Measurements from ENCODE around the gene ABHD18.

The ABHD18 gene

GRCh38 chr4:127985989-127986388, 20.8 kb downstream of the ABHD18 start:
- H2AFZ ChIP-seq (ENCODE audit: low read length) = no peak overlapping the region
- no peaks in the 10 kb centered on the region for H3K9me3 ChIP-seq (replicated peaks in 1 of 2; ENCODE audit: control insufficient read depth in 2 of 2, insufficient read depth in 1 of 2, low read depth in 1 of 2, low read length in 2 of 2)
- no peak overlapping the region for H2BK5ac ChIP-seq (ENCODE audit: low read length)
- no peaks in the 10 kb centered on the region for H3K4me1 ChIP-seq (ENCODE audit: control insufficient read depth in 2 of 2, insufficient read depth in 1 of 2, low read depth in 1 of 2, low read length in 2 of 2)
- H2BK120ac ChIP-seq (ENCODE audit: low read depth, low read length) = no peak overlapping the region
- H3K18ac ChIP-seq (ENCODE audit: low read length) = no peak overlapping the region
- no peak overlapping the region for H3K4ac ChIP-seq (ENCODE audit: low read length)
- H3K9ac ChIP-seq (ENCODE audit: low read depth, low read length, poor library complexity) = no peak overlapping the region
- no peaks in the 10 kb centered on the region for H3K27me3 ChIP-seq (ENCODE audit: control insufficient read depth in 3 of 3, insufficient read depth in 3 of 3, low read depth in 1 of 3, low read length in 3 of 3)
- H3K4me3 ChIP-seq (ENCODE audit: low read length in 2 of 2) = no peak overlapping the region
- no peaks in the 10 kb centered on the region for H3K79me1 ChIP-seq (ENCODE audit: low read depth, low read length)
- H2BK12ac ChIP-seq (ENCODE audit: low read length) = no peak overlapping the region
- no peak overlapping the region for H3K27ac ChIP-seq (replicated peaks; ENCODE audit: low read length)
- H2AK5ac ChIP-seq (ENCODE audit: low read depth, low read length) = no peak overlapping the region
- H3K36me3 ChIP-seq (replicated peaks in 1 of 2; ENCODE audit: control insufficient read depth in 2 of 2, insufficient read depth in 2 of 2, low read length in 2 of 2) = peaks cover 0 to 30% of the 10 kb centered on the region in 2 donors
- no peak overlapping the region for H4K8ac ChIP-seq (ENCODE audit: low read depth, low read length)
- no peak for DNase-seq (ENCODE audit: low spot score)
- no peak overlapping the region for H4K91ac ChIP-seq (ENCODE audit: low read depth, low read length, poor library complexity)
- no peak overlapping the region for H2BK15ac ChIP-seq (ENCODE audit: low read length)
- H3K23ac ChIP-seq (ENCODE audit: low read depth, low read length, poor library complexity) = no peak overlapping the region
- no peak overlapping the region for H3K14ac ChIP-seq (ENCODE audit: low read length)
- no CpG with 5 or more reads among the region's 1 CpG for whole genome bisulfite sequencing, 2 donors (ENCODE audit: extremely low coverage in 2 of 2, insufficient read length in 2 of 2, insufficient replicate concordance in 1 of 2)
- H3K4me2 ChIP-seq (ENCODE audit: insufficient read depth, low read length, poor library complexity, severe bottlenecking) = no peak overlapping the region

GRCh38 chr4:127988638-127989037, 23.4 kb downstream of the ABHD18 start:
- no peak overlapping the region for H2AK5ac ChIP-seq (ENCODE audit: low read depth, low read length)
- H3K4me1 ChIP-seq (ENCODE audit: control insufficient read depth in 2 of 2, insufficient read depth in 1 of 2, low read depth in 1 of 2, low read length in 2 of 2) = no peaks in the 10 kb centered on the region
- no peak overlapping the region for H3K4me3 ChIP-seq (ENCODE audit: low read length in 2 of 2)
- no peak overlapping the region for H3K14ac ChIP-seq (ENCODE audit: low read length)
- no peak overlapping the region for H4K91ac ChIP-seq (ENCODE audit: low read depth, low read length, poor library complexity)
- no peak overlapping the region for H3K23ac ChIP-seq (ENCODE audit: low read depth, low read length, poor library complexity)
- H3K9ac ChIP-seq (ENCODE audit: low read depth, low read length, poor library complexity) = no peak overlapping the region
- DNase-seq (ENCODE audit: low spot score) = no peak
- H4K8ac ChIP-seq (ENCODE audit: low read depth, low read length) = no peak overlapping the region
- H3K9me3 ChIP-seq (replicated peaks in 1 of 2; ENCODE audit: control insufficient read depth in 2 of 2, insufficient read depth in 1 of 2, low read depth in 1 of 2, low read length in 2 of 2) = no peaks in the 10 kb centered on the region
- no peaks in the 10 kb centered on the region for H3K79me1 ChIP-seq (ENCODE audit: low read depth, low read length)
- no peak overlapping the region for H2BK15ac ChIP-seq (ENCODE audit: low read length)
- H3K36me3 ChIP-seq (replicated peaks in 1 of 2; ENCODE audit: control insufficient read depth in 2 of 2, insufficient read depth in 2 of 2, low read length in 2 of 2) = peaks cover 0 to 30% of the 10 kb centered on the region in 2 donors
- no peak overlapping the region for H2BK120ac ChIP-seq (ENCODE audit: low read depth, low read length)
- no peak overlapping the region for H3K27ac ChIP-seq (replicated peaks; ENCODE audit: low read length)
- H3K4me2 ChIP-seq (ENCODE audit: insufficient read depth, low read length, poor library complexity, severe bottlenecking) = no peak overlapping the region
- H2AFZ ChIP-seq (ENCODE audit: low read length) = no peak overlapping the region
- H2BK12ac ChIP-seq (ENCODE audit: low read length) = no peak overlapping the region
- H3K18ac ChIP-seq (ENCODE audit: low read length) = no peak overlapping the region
- H3K4ac ChIP-seq (ENCODE audit: low read length) = no peak overlapping the region
- no peak overlapping the region for H2BK5ac ChIP-seq (ENCODE audit: low read length)
- H3K27me3 ChIP-seq (ENCODE audit: control insufficient read depth in 3 of 3, insufficient read depth in 3 of 3, low read depth in 1 of 3, low read length in 3 of 3) = no peaks in the 10 kb centered on the region
- no CpG with 5 or more reads among the region's 6 CpGs for WGBS, 2 donors (ENCODE audit: extremely low coverage in 2 of 2, insufficient read length in 2 of 2, insufficient replicate concordance in 1 of 2)

GRCh38 chr4:127993151-127993550, 27.9 kb downstream of the ABHD18 start:
- Histone ChIP-seq H3K36me3 (replicated peaks in 1 of 2; ENCODE audit: control insufficient read depth in 2 of 2, insufficient read depth in 2 of 2, low read length in 2 of 2) (peaks cover 0 to 16% of the 10 kb centered on the region in 2 donors), H3K4me1 (ENCODE audit: control insufficient read depth in 2 of 2, insufficient read depth in 1 of 2, low read depth in 1 of 2, low read length in 2 of 2) (no peaks in the 10 kb centered on the region), H3K9me3 (replicated peaks in 1 of 2; ENCODE audit: control insufficient read depth in 2 of 2, insufficient read depth in 1 of 2, low read depth in 1 of 2, low read length in 2 of 2) (peaks cover 0 to 12% of the 10 kb centered on the region in 2 donors), H3K14ac (ENCODE audit: low read length) (no peak overlapping the region), H2BK5ac (ENCODE audit: low read length) (no peak overlapping the region), H3K18ac (ENCODE audit: low read length) (no peak overlapping the region), H2BK120ac (ENCODE audit: low read depth, low read length) (no peak overlapping the region), H4K91ac (ENCODE audit: low read depth, low read length, poor library complexity) (no peak overlapping the region), H2AK5ac (ENCODE audit: low read depth, low read length) (no peak overlapping the region), H2AFZ (ENCODE audit: low read length) (no peak overlapping the region), H3K79me1 (ENCODE audit: low read depth, low read length) (no peaks in the 10 kb centered on the region), H3K9ac (ENCODE audit: low read depth, low read length, poor library complexity) (no peak overlapping the region), H3K27me3 (ENCODE audit: control insufficient read depth in 3 of 3, insufficient read depth in 3 of 3, low read depth in 1 of 3, low read length in 3 of 3) (no peaks in the 10 kb centered on the region), H2BK15ac (ENCODE audit: low read length) (no peak overlapping the region), H3K4me3 (ENCODE audit: low read length in 2 of 2) (no peak overlapping the region), H3K23ac (ENCODE audit: low read depth, low read length, poor library complexity) (no peak overlapping the region), H4K8ac (ENCODE audit: low read depth, low read length) (no peak overlapping the region), H2BK12ac (ENCODE audit: low read length) (no peak overlapping the region), H3K4ac (ENCODE audit: low read length) (no peak overlapping the region), H3K27ac (replicated peaks; ENCODE audit: low read length) (no peak overlapping the region), H3K4me2 (ENCODE audit: insufficient read depth, low read length, poor library complexity, severe bottlenecking) (no peak overlapping the region)
- no peak for DNase-seq (ENCODE audit: low spot score)
- no CpG with 5 or more reads among the region's 2 CpGs for WGBS, 2 donors (ENCODE audit: extremely low coverage in 2 of 2, insufficient read length in 2 of 2, insufficient replicate concordance in 1 of 2)

- DNase-seq (ENCODE audit: low spot score) = no peak
- Histone ChIP-seq H3K14ac (ENCODE audit: low read length) (no peak overlapping the region), H3K4me1 (ENCODE audit: control insufficient read depth in 2 of 2, insufficient read depth in 1 of 2, low read depth in 1 of 2, low read length in 2 of 2) (no peaks in the 10 kb centered on the region), H4K91ac (ENCODE audit: low read depth, low read length, poor library complexity) (no peak overlapping the region), H3K27ac (replicated peaks; ENCODE audit: low read length) (no peak overlapping the region), H2AFZ (ENCODE audit: low read length) (no peak overlapping the region), H2BK15ac (ENCODE audit: low read length) (no peak overlapping the region), H3K4ac (ENCODE audit: low read length) (no peak overlapping the region), H3K9ac (ENCODE audit: low read depth, low read length, poor library complexity) (no peak overlapping the region), H3K4me3 (ENCODE audit: low read length in 2 of 2) (no peak overlapping the region), H3K4me2 (ENCODE audit: insufficient read depth, low read length, poor library complexity, severe bottlenecking) (no peak overlapping the region), H2BK12ac (ENCODE audit: low read length) (no peak overlapping the region), H3K23ac (ENCODE audit: low read depth, low read length, poor library complexity) (no peak overlapping the region), H2BK5ac (ENCODE audit: low read length) (no peak overlapping the region), H3K79me1 (ENCODE audit: low read depth, low read length) (no peaks in the 10 kb centered on the region), H2AK5ac (ENCODE audit: low read depth, low read length) (no peak overlapping the region), H3K9me3 (replicated peaks in 1 of 2; ENCODE audit: control insufficient read depth in 2 of 2, insufficient read depth in 1 of 2, low read depth in 1 of 2, low read length in 2 of 2) (peaks cover 0 to 25% of the 10 kb centered on the region in 2 donors), H3K18ac (ENCODE audit: low read length) (no peak overlapping the region), H2BK120ac (ENCODE audit: low read depth, low read length) (no peak overlapping the region), H3K27me3 (ENCODE audit: control insufficient read depth in 3 of 3, insufficient read depth in 3 of 3, low read depth in 1 of 3, low read length in 3 of 3) (no peaks in the 10 kb centered on the region), H3K36me3 (replicated peaks in 1 of 2; ENCODE audit: control insufficient read depth in 2 of 2, insufficient read depth in 2 of 2, low read length in 2 of 2) (peaks cover 0 to 2% of the 10 kb centered on the region in 2 donors), H4K8ac (ENCODE audit: low read depth, low read length) (no peak overlapping the region)
- no CpG with 5 or more reads among the region's 1 CpG for WGBS, 2 donors (ENCODE audit: extremely low coverage in 2 of 2, insufficient read length in 2 of 2, insufficient replicate concordance in 1 of 2)
These were observed 30.6 kb downstream of the ABHD18 start for GRCh38 chr4:127995776-127996175.

Measured in neuronal stem cell (in vitro differentiated cells).